ENCODE results near the gene SS18L1.

- TF ChIP-seq POLR2A (IDR thresholded peaks at IDR 0.05): no peak
- no peak for TF ChIP-seq CTCF (IDR thresholded peaks at IDR 0.05)
Measured at GRCh38 chr20:62158088-62158400, 14.5 kb downstream of the SS18L1 start.
